Hepatocyte (in vitro differentiated cells): ENCODE data around the gene GPALPP1. TPM values are rescaled to one million over a fixed set of nuclear protein-coding genes. Genes with fewer than 3 reads are reported as not detected.

Source experiments
- DNase-seq: peaks from one replicate; pipeline ENCODE4 v3.0.0-alpha.2; 2016; ENCODE audit warnings: low spot score
- H2AFZ ChIP-seq: fragments of 200-600 bp; sonication (generic); 2 replicates; pipeline ENCODE4 v1.6.0; 2016; ENCODE audit warnings: antibody characterized with exemption, mild to moderate bottlenecking
- H3K27ac ChIP-seq: fragments of 200-600 bp; sonication (generic); 2 replicates; pipeline ENCODE4 v1.5.1; 2016; ENCODE audit warnings: mild to moderate bottlenecking
- H3K27me3 ChIP-seq: fragments of 200-600 bp; sonication (generic); 2 replicates; pipeline ENCODE4 v1.6.1; 2016
- H3K36me3 ChIP-seq: fragments of 200-600 bp; sonication (generic); replicated peaks from 2 replicates; pipeline ENCODE4 v1.5.1; 2016; ENCODE audit warnings: low read depth; ENCODE audit not compliant: insufficient read depth
- H3K4me1 ChIP-seq: fragments of 200-600 bp; sonication (generic); 2 replicates; pipeline ENCODE4 v1.5.1; 2016; ENCODE audit warnings: mild to moderate bottlenecking, moderate library complexity; ENCODE audit not compliant: insufficient read depth
- H3K4me2 ChIP-seq: fragments of 200-600 bp; sonication (generic); 2 replicates; pipeline ENCODE4 v1.6.0; 2016
- H3K4me3 ChIP-seq: fragments of 200-600 bp; sonication (generic); 2 replicates; pipeline ENCODE4 v1.5.1; 2016; ENCODE audit warnings: mild to moderate bottlenecking
- H3K79me2 ChIP-seq: fragments of 200-600 bp; sonication (generic); 2 replicates; pipeline ENCODE4 v1.6.0; 2017; ENCODE audit warnings: mild to moderate bottlenecking
- H3K9me2 ChIP-seq: fragments of 200-600 bp; sonication (generic); replicated peaks from 2 replicates; pipeline ENCODE4 v1.6.0; 2017; ENCODE audit warnings: mild to moderate bottlenecking; ENCODE audit not compliant: insufficient read depth
- H3K9me3 ChIP-seq: fragments of 200-600 bp; sonication (generic); 2 replicates; pipeline ENCODE4 v1.5.1; 2016; ENCODE audit warnings: low read depth, mild to moderate bottlenecking
- H4K20me1 ChIP-seq: fragments of 200-600 bp; sonication (generic); 2 replicates; pipeline ENCODE4 v1.6.0; 2016; ENCODE audit warnings: mild to moderate bottlenecking; ENCODE audit not compliant: insufficient read depth, poor library complexity, severe bottlenecking
- CTCF ChIP-seq: fragments of 200-600 bp; sonication (generic); IDR thresholded peaks from 2 replicates; pipeline ENCODE4 v1.5.1; 2016; ENCODE audit warnings: antibody characterized with exemption, mild to moderate bottlenecking; ENCODE audit not compliant: poor library complexity
- EZH2 ChIP-seq: fragments of 200-600 bp; sonication (generic); IDR thresholded peaks from 2 replicates; pipeline ENCODE4 v1.6.1; 2016; ENCODE audit warnings: antibody characterized with exemption, mild to moderate bottlenecking, borderline replicate concordance
- EZH2phosphoT487 ChIP-seq: fragments of 200-600 bp; sonication (generic); IDR thresholded peaks from one replicate; pipeline ENCODE4 v1.6.1; 2018; ENCODE audit warnings: antibody characterized with exemption, mild to moderate bottlenecking, low read depth, moderate library complexity; ENCODE audit not compliant: unreplicated experiment, severe bottlenecking
- WGBS: methylation state at CpG from one replicate; pipeline ENCODE4 v1.1.6; 2016; ENCODE audit warnings: low lambda C conversion rate; ENCODE audit errors: missing lambda C conversion rate; 5-methylcytosine and 5-hydroxymethylcytosine counted together
- polyA plus RNA-seq: library from polyadenylated mRNA; unstranded; fragments of >200 nt; fragmentation: Nextera tagmentation; extraction: Ambion mirVana; gene quantifications from 2 replicates; pipeline ENCODE4 v1.2.1, GENCODE V29; 2016
- total RNA-seq: library from RNA; depleted of rRNA; stranded (reverse); fragments of >200 nt; gene quantifications from 2 replicates; pipeline ENCODE4 v1.2.3, GENCODE V29; 2014

GPALPP1 gene
- total and polyA plus RNA-seq, 2 experiments from 2014 or later = 11.4 to 32.1 TPM

- Histone ChIP-seq H3K79me2 (no peaks in the 10 kb centered on the region), H2AFZ (no peak overlapping the region), H3K4me2 (no peak overlapping the region), H3K9me2 (no peaks in the 10 kb centered on the region), H3K27me3 (no peaks in the 10 kb centered on the region), H4K20me1 (no peaks in the 10 kb centered on the region), H3K36me3 (no peaks in the 10 kb centered on the region), H3K27ac (no peak overlapping the region), H3K4me3 (no peak overlapping the region), H3K4me1 (no peaks in the 10 kb centered on the region), H3K9me3 (no peaks in the 10 kb centered on the region)
- TF ChIP-seq CTCF (no peak), EZH2phosphoT487 (no peak), EZH2 (no peak)
- no peak for DNase-seq
These were observed 46.9 kb downstream of the GPALPP1 start for GRCh38 chr13:45036206-45036605.

GRCh38 chr13:45040173-45040572 is 50.8 kb downstream of the GPALPP1 start:
- Histone ChIP-seq H3K4me1 (no peaks in the 10 kb centered on the region), H3K9me2 (no peaks in the 10 kb centered on the region), H3K4me2 (no peak overlapping the region), H3K36me3 (no peaks in the 10 kb centered on the region), H2AFZ (no peak overlapping the region), H3K27me3 (no peaks in the 10 kb centered on the region), H3K27ac (no peak overlapping the region), H4K20me1 (no peaks in the 10 kb centered on the region), H3K79me2 (no peaks in the 10 kb centered on the region), H3K4me3 (no peak overlapping the region), H3K9me3 (no peaks in the 10 kb centered on the region)
- TF ChIP-seq EZH2phosphoT487 (no peak), EZH2 (no peak), CTCF (no peak)
- DNase-seq = no peak
- 100% methylated on average over 1 of the region's 1 CpG for WGBS

GRCh38 chr13:45040622-45041021 is 51.3 kb downstream of the GPALPP1 start:
- Histone ChIP-seq H3K9me2 (no peaks in the 10 kb centered on the region), H3K27me3 (no peaks in the 10 kb centered on the region), H3K4me2 (no peak overlapping the region), H3K4me3 (no peak overlapping the region), H3K27ac (no peak overlapping the region), H3K79me2 (no peaks in the 10 kb centered on the region), H3K36me3 (no peaks in the 10 kb centered on the region), H2AFZ (no peak overlapping the region), H4K20me1 (no peaks in the 10 kb centered on the region), H3K4me1 (no peaks in the 10 kb centered on the region), H3K9me3 (no peaks in the 10 kb centered on the region)
- TF ChIP-seq CTCF (no peak), EZH2phosphoT487 (no peak), EZH2 (no peak)
- WGBS = 94% methylated on average over 3 of the region's 3 CpGs
- no peak for DNase-seq

DNA sequence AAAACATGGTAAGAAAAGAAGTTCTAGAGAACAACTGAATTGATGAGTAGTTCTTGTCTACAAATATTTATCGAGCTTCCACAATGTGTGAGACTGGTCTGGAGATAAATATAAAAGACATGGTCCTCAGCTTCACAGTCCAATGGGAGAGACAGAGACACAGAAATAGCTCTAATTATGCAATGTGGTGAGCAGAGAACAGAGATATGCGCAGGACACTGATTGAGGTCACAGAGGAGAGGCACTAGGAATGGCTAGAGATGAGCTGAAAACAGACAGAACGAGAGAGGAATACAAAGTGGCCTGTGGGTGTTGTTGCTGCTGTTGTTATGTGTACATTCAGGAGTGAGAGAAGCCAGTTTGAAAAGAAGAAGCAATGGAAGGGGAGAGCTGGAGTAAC is 53.2 kb downstream of the GPALPP1 start:
- Histone ChIP-seq H3K4me2 (no peak overlapping the region), H2AFZ (no peak overlapping the region), H3K79me2 (no peaks in the 10 kb centered on the region), H4K20me1 (no peaks in the 10 kb centered on the region), H3K4me3 (no peak overlapping the region), H3K4me1 (no peaks in the 10 kb centered on the region), H3K9me3 (no peaks in the 10 kb centered on the region), H3K27ac (peak overlapping the region; percentile 29), H3K9me2 (no peaks in the 10 kb centered on the region), H3K27me3 (no peaks in the 10 kb centered on the region), H3K36me3 (no peaks in the 10 kb centered on the region)
- DNase-seq = no peak
- TF ChIP-seq CTCF = no peak
- no peak for TF ChIP-seq EZH2phosphoT487
- no peak for TF ChIP-seq EZH2
- WGBS = 72% methylated on average over 3 of the region's 3 CpGs
